HuH-7 (cell line): ENCODE data around the gene MYBPH.

Source experiments
- DNase-seq: peaks from one replicate; pipeline ENCODE4 v3.0.0; 2011; ENCODE audit warnings: low spot score

The MYBPH gene

DNA sequence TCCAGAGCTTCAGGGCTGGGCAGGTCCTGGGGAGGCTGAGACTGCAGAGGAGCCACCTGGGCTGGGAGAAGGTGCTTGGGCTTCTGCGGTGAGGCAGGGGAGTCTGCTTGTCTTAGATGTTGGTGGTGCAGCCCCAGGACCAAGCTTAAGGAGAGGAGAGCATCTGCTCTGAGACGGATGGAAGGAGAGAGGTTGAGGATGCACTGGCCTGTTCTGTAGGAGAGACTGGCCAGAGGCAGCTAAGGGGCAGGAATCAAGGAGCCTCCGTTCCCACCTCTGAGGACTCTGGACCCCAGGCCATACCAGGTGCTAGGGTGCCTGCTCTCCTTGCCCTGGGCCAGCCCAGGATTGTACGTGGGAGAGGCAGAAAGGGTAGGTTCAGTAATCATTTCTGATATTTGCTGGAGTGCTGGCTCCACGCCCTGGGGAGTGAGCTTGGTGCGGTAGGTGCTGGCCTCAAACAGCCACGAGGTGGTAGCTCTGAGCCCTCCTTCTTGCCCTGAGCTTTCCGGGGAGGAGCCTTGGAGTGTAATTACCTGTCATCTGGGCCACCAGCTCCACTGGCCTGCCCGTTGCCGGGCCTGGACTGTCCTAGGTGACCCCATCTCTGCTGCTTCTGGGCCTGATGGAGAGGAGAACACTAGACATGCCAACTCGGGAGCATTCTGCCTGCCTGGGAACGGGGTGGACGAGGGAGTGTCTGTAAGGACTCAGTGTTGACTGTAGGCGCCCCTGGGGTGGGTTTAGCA is 9.3 kb downstream of the MYBPH start:
- DNase-seq: peak; percentile 81

DNA sequence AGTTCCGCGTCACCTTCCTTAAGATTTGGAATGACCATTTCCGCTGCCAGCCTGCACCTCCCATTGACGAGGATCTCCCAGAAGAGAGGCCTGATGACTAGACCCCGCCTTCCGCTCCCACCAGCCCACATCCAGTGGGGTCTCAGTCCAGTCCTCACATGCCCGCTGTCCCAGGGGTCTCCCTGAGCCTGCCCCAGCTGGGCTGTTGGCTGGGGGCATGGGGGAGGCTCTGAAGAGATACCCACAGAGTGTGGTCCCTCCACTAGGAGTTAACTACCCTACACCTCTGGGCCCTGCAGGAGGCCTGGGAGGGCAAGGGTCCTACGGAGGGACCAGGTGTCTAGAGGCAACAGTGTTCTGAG is 9.8 kb downstream of the MYBPH start:
- DNase-seq: no peak

DNA sequence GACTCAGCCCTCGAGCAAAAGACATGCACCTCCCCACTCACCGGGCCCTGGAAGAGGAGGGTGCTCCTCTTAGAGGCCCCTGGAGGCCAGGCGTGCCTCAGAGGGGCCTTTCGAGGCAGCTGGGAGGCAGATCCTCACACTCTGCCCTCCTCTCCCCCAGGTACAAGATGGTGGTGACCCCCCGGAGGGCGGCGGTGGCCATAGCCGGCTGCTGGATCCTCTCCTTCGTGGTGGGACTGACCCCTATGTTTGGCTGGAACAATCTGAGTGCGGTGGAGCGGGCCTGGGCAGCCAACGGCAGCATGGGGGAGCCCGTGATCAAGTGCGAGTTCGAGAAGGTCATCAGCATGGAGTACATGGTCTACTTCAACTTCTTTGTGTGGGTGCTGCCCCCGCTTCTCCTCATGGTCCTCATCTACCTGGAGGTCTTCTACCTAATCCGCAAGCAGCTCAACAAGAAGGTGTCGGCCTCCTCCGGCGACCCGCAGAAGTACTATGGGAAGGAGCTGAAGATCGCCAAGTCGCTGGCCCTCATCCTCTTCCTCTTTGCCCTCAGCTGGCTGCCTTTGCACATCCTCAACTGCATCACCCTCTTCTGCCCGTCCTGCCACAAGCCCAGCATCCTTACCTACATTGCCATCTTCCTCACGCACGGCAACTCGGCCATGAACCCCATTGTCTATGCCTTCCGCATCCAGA is 10.4 kb downstream of the MYBPH start:
- DNase-seq: no peak

DNA sequence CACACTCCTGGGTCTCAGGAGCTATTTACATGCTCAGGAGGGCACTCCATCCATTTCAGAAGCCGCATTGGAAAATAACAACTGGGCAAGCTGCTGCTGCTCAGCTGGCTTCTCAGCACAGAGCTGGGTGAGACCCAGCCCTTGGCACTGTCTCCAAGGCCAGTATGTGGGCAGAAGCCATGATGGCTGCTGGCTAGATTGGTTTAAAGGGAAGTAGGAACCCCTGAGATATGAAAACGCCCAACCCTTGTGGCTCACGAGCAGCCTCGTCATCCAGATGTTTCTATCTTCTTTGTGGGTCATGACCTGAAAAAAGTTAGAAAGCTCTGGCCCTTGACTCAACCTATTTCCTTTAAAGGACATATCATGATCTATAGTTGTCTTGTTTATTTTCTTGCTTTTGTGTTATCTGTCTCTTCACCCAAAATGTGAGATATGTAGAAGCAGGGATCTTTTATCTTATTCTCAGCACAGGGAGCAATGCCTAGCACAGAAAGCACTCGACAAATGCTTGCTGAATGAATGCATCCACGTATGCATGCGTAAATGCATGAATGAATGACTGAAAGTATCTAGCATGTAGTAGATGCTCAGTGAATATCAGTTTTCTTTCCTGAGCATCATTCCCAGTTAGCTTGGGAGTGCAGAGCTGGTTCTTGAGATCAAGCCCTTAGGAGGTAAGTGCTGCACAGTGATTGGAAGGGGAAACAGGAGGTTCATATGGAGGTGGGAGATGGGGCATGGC is 11.6 kb downstream of the MYBPH start:
- no peak for DNase-seq

DNA sequence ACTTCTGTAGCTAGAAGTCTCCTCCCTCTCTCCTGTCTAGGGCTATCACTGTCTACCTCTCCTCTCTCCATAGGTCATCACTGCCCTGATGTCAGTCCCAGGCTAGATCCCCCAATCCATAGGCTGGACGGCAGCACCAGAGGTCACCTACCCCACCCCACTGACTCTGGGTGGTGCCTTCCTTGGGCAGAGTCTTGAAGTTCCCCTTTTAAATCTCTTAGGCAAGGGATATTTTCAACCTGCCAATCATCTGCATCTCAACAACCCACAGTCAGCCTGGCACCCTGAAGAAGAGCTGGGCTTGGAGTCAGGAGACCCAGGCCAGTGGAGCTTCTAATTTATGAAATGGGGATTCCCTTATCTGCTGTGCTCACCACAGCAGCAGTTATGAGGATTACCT is 13.2 kb downstream of the MYBPH start:
- DNase-seq: no peak

DNA sequence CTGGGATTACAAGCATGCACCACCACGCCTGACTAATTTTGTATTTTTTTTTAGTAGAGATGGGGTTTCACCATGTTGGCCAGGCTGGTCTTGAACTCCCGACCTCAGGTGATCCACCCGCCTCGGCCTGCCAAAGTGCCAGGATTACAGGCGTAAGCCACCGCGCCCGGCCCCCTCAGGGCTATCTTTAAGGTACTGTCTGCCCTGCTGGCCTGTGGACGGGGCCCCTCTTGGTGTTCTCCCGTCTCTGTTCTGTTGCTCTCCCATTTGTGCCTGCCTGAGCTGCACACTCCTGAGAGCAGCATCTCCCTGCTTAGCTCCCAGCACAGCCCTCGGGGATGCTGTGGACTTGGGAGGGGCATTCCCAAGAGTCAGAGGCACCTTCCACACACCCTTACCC is 13.9 kb downstream of the MYBPH start:
- DNase-seq: no peak

DNA sequence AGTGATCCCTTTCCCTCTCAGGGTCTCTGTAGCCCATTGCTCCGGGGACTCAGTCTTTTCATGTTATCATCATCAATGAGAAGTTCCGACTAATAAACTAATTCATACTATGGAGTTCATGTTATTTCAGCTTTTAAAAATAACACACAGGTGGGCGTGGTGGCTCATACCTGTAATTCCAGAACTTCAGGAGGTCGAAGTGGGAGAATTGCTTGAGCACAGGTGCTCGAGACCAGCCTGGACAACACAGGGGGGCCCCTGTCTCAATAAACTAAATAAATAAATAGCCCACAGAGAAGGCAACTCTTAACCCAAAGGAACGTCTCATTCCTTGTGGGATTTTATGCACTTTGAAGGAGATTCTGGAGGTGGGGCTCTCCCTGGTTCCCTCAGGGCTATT is 14.5 kb downstream of the MYBPH start:
- DNase-seq: no peak

DNA sequence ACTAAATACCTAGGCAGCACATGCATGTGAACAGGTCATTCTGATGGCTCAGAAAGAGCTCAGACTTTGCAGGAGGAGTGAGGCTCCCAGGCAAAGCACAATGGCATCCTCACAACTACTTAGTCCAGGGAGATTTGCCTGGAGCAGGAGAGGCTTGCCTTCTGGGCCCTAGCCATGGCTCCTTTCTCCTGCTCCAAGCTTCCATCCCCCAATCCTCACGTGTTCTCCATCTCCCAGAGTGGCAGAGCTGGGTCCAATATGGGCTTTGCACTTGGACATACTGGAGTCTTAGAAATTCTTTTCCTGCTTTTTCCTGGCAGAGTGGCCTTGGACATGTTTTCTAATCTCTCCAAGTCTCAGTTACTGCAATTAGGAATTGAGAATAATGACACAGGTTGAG is 15.8 kb downstream of the MYBPH start:
- no peak for DNase-seq

DNA sequence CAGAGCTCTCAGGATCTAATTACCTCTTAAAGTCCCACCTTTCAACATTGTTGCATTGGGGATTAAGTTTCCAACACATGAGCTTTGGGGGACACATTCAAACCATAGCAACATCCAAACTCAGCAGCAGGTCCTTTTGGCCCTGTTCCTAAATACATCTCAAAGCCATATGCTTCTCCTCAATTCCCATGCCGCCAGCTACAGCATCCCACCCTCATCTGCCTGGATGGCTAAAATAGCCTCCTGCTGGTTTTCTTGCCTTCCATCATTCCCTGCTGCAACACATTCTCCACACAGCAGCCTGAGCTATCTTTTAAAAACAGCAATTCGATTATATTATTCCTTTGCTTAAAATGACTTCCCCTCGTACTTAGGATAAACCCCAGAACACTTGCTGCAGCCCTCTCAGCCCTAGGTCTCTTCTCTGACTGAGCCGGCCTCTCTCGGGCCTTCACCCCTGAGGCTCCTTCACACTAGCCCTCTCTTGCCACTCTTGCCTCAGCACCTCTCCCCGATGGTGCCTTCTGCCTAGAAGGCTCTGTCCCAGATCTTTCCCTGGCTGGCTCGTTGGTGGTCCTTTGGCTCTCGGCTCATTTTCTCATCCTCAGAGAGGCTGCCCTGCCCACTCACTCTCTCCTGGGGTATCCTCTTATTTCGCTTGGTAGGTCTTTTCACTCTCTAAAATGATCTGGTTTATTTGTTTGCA is 16.5 kb downstream of the MYBPH start:
- DNase-seq: no peak

DNA sequence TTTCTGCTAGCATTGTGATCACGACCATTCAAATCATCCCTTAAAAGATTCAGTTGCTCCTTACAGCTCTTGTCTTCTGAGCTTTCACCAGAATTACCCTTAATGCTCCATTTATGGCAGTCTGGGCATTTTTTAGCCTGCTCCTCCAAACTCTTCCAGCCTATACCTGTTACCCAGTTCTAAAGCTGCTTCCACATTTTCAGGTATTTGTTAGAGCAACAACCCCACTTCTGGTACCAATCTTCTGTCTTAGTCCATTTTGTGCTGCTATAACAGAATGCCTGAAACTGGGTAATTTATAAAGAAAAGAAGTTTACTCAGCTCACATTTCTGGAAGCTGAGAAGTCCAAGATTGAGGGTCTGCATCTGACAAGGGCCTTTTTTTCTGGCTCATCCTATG is 17.2 kb downstream of the MYBPH start:
- no peak for DNase-seq

DNA sequence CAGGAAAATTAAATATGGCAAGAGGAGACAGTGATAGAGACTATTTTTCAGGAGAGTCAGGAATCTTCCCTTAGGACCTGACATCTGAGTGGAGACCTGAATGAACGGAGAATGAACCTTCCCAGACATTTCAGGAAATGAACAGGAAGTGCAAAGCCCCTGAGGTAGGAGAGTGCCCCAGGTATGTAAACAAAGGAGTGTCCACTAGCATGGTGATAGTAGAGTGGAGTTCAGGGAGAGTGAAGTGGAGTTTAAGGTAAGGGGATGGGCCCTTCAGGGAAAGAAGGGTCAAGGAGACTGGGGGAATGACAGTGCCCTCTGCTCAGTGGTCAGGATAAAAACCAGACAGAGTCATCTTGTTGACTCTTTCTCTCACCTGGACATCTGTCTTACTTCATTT is 19.3 kb downstream of the MYBPH start:
- DNase-seq: no peak

DNA sequence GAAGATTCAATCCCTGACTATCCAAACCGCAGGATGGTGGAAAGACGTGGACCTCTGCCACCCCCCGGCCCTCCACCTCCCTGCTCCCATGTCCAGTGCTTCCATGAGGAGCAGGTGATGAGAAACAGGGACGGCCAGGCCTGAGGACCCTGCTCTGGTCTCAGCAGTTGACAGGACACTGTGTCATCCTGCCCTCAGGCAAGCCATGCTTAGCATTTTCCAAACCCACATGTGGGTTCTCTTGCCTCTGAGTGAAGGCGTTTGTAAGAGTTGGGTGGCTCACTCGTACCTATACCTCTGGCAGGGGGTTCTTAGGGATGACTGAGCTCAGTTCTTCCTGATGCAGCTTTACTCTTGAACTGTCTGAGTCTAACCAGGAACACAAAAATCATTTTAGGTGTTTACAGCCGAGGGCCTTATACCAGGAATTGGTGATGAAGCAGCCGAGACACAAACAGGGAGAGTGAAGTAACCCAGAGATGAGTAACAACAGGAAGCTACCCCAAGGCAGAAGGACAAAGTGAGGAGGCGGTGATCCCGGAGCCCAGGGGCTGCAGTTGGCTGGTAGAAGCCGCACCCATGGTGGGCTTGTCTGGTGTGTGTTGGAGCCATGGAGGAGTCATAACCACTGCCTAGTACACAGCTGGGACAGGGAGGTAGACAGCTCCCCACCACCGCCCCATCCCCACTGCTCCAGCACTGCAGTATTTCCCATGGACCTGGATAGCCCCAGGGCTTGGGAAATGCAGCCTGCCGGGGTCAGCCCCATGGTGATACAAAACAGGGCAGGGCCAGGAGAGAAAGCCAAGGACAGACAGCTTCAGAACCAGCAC is 21.4 kb downstream of the MYBPH start:
- DNase-seq: no peak

DNA sequence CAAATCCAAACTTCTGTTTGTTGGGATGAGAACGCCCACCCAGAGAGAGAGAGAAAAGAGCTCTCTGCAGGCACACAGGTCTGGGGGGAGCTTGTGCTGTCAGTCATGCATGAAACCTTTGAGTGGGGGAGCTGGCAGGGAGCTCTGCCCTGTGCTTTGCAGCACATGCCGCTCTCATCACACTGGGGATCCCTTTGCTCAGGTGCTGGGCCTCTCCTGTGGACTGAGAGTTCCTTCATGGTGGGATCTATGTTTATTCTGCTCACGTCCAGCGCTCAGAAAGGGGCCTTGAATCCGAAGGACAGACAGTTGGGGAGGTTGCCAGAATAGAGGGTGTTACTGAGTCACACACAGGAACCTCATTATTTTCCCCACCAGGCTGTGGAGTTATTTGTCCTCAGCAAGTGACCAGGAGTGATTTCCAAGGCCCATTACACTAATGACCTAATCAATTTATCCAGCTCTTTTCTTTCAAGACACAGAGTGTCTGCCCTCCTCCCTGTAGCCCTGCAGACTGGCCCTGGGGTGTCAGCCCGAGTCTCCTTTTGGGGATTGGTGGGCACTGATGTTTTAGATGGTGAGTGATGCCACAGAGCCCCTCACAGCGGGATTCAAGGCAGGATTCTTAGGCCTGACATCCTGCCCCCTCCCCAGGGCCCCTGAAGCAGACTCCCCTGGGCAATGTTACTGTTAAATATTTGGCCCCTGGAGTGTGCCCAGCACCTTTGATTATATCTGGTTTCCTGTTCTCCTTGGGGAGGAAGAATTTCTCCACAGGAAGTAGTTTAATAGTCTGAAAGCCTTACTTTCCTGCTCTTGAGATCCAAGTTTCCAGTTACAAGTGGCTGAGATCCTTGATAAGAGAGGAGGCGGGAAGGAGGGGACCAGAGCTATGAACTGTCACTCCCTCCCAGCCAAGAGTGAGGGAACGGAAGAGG is 22.3 kb downstream of the MYBPH start:
- no peak for DNase-seq

DNA sequence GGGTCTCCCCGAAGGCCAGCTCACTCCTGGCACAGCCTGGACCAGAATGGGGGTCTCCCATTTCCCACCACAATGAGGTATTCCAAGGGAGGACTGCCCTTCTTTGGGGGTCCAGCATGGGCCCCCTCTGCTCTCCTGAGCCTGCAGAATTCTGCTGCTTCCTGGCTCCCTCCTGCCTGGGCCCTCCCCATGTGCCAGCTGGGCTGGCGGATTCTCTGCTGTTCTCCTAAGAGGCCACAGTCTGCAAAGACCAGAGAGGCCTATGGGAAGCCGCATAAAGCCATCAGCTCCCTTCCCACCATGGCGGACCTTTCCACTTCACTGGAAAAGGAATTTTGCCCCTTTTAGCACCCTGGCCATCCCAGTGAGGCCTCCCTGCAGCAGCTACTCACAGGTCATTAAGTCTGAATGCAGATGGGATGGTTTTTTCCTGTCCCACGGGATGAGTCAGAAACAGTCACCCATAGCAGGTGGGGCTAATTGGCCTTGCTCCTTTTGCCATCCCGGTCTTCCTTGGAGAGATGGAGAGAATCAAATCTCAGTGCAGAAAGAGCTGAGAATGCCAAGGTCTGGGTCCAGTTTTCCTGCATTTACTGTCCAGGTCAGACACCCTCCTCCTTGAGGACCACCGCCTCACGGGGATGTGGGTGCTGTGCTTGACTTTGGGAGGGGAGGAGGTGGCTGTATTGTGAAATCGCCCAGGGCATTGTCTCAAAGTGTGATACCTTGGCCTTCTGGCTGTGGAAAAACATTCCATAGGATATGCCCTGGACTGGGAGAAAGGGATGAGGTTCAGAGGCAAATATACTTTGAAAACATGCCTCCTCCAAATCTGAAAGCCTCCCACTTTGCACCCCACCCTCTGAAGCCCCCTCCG is 23.2 kb downstream of the MYBPH start:
- DNase-seq: no peak

DNA sequence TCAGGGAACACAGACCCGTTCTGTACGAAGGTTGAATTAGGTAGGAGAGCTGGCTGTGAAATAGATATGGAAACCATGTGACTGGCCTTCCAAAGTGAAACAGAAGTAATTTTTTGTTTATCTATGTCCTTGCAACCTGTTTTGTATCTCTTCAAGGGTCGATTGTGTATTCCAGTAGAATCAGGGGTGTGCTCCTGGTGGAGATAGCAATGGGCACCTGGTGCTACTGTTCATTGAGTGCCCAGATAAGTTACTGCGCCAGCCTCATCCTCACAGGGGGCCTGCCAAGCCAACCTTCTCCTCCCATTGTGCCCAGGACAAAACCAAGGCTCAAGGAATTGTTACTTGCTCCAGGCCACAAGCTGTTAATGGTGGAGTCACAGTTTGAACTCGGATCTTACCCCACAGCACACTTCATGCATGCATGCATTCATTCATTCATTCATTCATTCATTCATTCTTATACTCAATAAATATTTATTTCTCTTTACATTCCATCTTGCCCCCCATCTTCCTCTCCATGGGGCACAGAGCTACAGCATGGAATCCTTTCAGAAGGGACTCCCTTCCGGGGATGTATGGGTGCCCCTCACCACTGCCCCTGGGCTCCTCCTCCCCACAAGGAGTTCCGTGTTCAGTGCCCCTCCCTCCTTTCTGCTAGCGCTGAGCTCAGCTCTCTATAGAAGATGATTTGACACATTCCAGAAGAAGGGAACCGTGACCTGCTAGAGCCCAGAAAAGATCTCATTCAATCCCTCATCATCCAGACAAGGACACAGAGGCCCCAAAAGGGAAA is 24.1 kb downstream of the MYBPH start:
- no peak for DNase-seq

DNA sequence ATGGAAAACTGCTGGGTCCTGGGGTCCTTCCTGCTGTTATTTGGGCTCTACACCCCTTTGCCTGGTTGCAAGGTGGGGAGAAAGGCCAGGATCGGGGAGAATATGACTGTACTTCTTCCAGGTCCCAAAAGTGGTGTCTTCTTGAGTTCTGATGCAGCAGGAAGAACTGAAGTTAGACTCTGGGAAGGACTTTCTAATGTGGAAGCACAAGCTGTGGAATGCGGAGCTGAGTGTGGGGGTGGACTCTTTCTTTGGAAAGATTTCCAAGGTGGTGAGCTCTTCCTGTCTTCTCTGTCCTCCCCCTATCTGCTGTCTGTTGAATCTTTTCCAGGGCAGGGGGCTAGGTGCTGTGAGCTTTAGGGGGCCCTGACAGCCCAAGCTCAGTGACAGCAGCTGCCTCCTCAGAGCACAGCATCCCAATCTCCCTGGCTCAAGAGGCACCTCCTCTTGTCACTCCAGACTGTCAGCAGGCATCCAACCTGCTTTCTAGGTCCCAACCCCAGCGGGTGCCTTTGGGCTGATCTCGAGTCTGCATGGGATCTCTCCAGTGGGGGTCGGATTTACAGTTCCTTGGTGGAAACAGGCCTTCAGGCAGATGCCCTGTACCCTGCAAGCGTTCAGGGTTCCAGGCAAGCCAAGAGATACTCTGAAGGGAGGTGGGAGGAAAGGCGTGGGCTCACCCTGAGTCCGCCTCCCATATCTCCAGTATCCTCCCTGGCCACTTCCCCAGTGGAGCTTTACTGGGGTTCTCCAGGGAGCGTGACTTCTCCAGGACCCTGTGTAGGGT is 24.9 kb downstream of the MYBPH start:
- no peak for DNase-seq

DNA sequence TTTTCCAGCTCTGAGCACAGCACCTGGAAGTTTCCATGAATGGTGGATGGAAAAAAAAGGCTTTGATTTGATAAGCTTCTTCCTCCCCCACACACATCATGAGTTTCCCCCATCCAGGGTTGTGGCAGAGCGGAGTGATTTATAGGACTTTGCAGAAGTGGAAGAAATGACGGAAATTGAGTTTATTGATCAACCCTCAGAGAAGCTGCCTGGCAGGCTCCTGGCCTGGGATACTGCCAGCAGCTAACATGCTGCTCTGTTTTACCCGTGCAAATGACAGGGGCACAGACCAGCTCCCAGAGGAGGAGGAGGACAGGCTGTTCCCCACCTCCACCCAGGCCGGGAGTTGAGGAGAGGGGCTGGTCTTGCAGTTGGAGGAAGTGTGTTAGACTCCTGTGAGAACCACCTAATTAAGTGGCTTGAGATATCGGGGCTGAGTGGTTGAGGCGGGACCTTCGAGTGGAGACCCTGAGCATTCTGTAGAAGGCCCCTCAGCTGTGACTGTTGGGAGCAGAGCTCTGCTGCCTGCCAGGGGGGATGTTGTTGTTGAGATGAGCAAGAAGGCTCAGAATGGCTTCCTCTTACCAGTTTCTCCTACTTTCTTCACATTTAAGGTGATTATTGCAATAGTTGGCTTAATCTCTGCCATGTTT is 26.3 kb downstream of the MYBPH start:
- DNase-seq: no peak
